NOMO-1 treated with DMSO at 0.1 percent for 48 hours (cell line): ENCODE data around the gene DMKN.

ENCODE experiments used
- DNase-seq: peaks from one replicate; lab custom pipeline; 2025; ENCODE audit not compliant: unreplicated experiment; lab: John Stamatoyannopoulos, UW

DMKN gene

DNA sequence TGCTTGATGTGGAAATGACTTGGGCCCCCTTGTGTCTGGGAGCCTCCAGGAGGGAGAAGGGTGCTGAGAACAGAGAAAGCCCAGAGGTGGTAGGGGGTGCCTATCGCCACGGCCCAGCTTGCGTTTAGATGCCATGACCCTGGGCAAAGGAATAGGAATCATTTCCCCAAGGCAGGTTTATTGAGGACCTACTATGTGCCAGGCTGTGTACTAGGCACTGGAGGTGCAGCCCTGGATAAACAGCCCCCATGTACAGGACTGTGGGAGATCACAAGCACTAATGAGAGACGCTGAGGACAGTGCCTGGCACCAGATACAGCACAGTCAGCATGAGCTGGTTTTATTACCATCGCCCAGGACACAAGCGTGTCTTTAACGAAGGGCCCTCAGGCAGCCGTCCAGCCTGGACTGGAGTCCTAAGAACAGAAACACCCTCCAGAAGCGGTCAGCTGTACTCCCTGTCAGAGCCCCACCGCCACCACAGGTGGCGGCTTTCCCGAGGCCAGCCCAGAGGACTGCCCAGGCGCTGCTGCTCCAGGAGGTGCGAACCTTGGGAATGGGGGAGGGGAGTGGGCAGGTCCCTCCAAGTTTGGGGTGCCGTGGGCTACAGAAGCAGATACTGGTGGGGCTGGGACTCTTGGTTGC is 36.6 kb upstream of the DMKN start:
- DNase-seq = no peak

DNA sequence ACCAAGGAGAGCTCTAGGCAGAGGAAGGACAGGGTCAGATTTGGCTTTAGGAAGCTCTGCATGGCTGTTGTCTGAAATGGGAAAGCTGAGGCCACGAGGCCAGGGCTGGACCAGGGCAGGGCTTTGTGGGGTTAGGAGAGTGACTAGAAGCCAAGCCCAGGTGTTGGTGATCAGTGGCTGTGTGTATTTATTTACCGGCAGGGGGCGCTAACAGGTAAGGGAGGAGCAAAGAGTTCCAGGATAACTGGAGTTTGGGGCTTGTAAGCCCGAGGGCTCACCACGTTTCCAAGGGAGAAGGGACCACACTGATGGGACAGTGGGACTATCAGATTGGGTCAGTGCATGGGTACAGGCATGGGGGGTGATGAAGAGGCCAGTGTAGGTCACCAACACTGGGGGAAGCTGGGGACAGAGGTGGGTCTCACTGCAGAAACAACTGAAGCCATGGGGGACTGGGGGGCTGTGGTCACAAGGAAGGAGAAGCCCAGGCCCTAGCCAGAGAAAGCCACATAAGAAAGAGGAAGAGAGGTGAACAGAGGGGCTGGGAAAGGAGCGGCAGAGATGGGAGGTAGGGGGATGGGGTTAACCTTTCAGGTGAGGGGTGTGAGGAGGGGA is 35.8 kb upstream of the DMKN start:
- DNase-seq = peak; percentile 56

DNA sequence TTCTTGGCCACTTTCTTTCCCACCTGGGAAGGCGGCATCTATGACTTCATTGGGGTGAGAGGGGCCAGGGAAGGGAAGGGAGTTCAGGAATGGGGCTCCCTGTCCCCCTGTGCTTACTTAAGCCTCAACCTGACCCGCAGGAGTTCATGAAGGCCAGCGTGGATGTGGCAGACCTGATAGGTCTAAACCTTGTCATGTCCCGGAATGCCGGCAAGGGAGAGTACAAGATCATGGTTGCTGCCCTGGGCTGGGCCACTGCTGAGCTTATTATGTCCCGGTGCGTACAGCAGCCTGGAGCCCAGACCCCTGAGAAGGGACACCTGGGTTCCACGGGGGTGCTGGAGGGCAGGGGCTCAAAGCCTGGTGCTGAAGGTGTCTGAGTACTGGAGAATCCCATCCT is 33.1 kb upstream of the DMKN start:
- DNase-seq = no peak

- DNase-seq = peak; percentile 12
Observed at GRCh38 chr19:35545855-35546381, 32.5 kb upstream of the DMKN start.

DNA sequence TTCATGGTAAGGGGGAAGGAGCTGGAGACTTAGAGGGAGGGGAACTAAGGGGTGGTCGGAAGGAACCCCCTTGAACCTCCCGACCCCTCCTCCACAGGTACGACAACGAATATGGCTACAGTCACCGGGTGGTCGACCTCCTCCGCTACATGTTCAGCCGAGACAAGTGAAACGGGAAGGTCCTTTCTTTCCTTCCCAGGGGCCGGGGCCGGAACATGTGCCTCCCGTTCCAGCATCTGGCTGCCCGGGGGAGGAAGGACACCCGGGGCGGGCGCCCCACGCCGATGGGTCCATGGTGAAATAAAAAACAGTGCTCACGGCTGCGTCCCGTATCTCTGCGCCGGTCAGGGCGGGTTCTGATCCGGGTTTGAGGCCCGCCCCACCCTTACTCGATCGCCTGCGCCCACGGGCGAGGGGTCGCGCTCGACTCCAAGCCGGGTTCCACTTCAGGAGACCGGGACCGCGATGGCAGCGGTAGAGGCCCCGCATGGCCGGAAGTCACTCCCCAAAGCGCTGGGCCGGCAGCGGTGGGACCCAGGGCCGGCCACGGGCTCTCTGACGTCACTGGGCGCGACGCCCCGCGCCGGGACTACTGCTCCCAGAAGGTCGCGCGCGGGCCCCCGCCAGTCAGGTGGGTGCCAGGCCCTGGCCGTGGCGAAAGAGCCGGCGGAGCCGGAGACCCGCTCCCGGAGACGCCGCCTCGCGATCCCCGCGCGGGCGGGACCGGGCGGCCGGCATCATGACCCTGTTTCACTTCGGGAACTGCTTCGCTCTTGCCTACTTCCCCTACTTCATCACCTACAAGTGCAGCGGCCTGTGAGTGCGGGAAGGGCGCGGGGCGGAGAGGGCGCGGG is 31.8 kb upstream of the DMKN start, which contains the start of gene TMEM147:
Gene TMEM147 (plus strand): TSS at position 626 of the 854 bp plus-strand sequence. CDS start 114 bp downstream, at position 740.
- DNase-seq = peak; percentile 87

- DNase-seq = no peak
Observed at GRCh38 chr19:35544110-35544802, 30.8 kb upstream of the DMKN start.

- DNase-seq = no peak
Observed at GRCh38 chr19:35543280-35544109, 30.0 kb upstream of the DMKN start.

- no peak for DNase-seq
Observed at GRCh38 chr19:35542209-35542608, 28.8 kb upstream of the DMKN start.

- no peak for DNase-seq
Observed at GRCh38 chr19:35540356-35540927, 27.0 kb upstream of the DMKN start.

- no peak for DNase-seq
Observed at GRCh38 chr19:35539850-35540249, 26.4 kb upstream of the DMKN start.

GRCh38 chr19:35539314-35539713 is 25.9 kb upstream of the DMKN start:
- no peak for DNase-seq

DNA sequence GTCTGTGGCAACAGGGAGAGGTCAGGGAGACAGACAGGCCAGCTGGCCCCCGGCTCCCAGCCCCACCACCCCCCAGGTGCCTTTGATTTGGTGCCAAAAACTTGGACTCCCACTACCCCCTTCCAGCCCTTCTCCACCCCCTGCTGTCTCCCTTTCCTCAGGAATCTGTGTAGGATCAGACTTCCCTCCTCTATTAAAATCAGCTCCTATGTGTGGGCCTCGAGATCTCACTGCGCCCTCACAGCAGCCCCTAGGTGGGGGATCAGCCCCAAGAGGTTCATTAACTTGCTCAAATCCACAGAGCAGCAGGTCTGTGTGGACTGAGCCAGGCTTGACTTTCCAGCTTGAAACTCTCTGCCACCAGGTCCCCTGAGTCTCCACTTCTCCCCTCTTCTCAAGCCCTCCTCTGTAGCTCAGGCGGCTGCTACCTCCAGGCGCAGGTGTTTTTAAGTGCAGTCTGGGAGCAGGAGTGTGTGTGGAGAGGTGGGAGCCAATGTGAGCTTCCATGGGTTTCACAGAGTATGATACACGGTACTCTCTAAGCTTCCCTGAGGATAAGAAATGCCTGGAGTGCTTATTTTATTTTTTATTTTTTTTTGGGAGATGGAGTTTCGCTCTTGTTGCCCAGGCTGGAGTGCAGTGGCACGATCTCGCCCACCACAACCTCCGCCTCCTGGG is 21.5 kb upstream of the DMKN start:
- no peak for DNase-seq

DNA sequence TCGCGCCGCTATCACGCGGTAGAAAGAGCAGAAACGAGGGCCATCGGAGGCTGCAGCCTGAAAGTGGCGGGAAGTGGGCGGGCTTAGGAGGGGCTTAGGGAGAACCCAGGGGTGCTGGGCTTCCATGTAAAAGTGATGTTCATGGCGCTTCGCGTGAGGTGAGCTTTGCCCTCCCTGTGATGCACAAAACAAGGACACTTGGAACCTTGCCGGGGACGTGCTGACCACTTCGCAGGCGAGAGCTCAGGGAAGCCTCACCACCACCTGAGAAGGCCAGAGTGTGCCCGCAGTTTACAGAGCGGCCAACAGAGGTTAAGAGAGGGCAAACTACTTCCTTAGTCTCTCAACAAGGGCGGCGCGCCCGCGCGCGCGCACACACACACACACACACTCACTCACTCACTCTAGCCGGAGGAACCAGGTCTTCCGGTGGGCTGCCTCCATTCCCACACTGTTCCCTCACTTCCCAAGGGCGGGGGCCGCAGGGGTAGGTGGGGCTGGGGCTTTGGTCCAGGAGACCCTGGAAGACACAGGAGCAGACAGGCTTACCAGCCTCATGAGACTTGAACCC is 20.5 kb upstream of the DMKN start:
- DNase-seq = peak; percentile 43

DNA sequence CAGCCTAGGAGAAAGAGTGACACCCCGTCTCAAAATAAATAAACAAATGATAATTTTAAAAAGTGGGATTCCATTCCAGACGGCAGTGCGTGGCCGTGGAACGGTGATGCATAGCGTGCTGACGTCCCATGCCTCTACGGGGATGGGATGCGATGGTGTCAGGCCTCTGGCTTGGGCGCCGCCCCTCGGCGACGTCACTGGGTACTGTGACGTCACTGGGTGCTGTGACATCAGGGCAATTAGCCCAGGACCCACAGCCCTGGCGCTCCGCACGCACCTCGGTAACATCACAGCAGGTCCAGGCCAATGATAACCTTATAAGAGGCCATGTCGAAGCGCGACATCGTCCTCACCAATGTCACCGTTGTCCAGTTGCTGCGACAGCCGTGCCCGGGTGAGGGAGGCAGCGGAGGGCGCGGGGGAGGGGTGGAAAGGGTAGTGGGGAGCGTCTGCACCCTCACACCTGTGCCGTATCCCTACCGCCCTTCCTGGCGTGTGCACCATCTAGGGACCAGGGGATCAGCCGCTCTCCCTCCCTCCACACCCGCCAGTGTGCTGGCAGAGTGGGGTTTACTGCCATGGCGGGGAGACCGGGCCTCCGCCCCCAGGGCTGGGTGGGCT is 19.9 kb upstream of the DMKN start, which contains the start of gene GAPDHS:
Gene GAPDHS (plus strand): TSS at position 256 of the 621 bp plus-strand sequence. CDS start 72 bp downstream, at position 328.
- DNase-seq = no peak

GRCh38 chr19:35531291-35531690 is 17.8 kb upstream of the DMKN start:
- DNase-seq = no peak

GRCh38 chr19:35529241-35530218 is 16.1 kb upstream of the DMKN start:
- DNase-seq = no peak
